Liver (tissue), 9 donors: Measurements from ENCODE around the gene CCDC158. TPM values are rescaled to one million over a fixed set of nuclear protein-coding genes. Genes with fewer than 3 reads are reported as not detected.

Experiments used
- DNase-seq: peaks from one replicate; pipeline ENCODE4 v3.0.0-alpha.2; 2017; ENCODE audit warnings: low spot score
- H3K27ac ChIP-seq, 2 donors: one replicate each; pipeline ENCODE4 v1.7.0; 2013; ENCODE audit warnings: inconsistent platforms in 2 of 2, low read length in 2 of 2, control low read depth in 1 of 2, low read depth in 1 of 2, mild to moderate bottlenecking in 1 of 2
- H3K27me3 ChIP-seq, 4 donors: one replicate each; pipeline versions ENCODE4 v1.6.1 to v1.7.0; 2013; ENCODE audit warnings: low read length in 3 of 4, inconsistent platforms in 1 of 4, mild to moderate bottlenecking in 1 of 4, moderate library complexity in 1 of 4; ENCODE audit not compliant: control insufficient read depth in 4 of 4, insufficient read depth in 4 of 4
- H3K36me3 ChIP-seq, 4 donors: one replicate each; pipeline versions ENCODE4 v1.6.1 to v1.7.0; 2013; ENCODE audit warnings: low read length in 3 of 4, mild to moderate bottlenecking in 3 of 4, low read depth in 1 of 4, moderate library complexity in 1 of 4; ENCODE audit not compliant: control insufficient read depth in 4 of 4, insufficient read depth in 3 of 4
- H3K4me1 ChIP-seq, 4 donors: one replicate each; pipeline versions ENCODE4 v1.6.1 to v1.7.0; 2013; ENCODE audit warnings: low read length in 3 of 4, mild to moderate bottlenecking in 3 of 4, moderate library complexity in 1 of 4; ENCODE audit not compliant: control insufficient read depth in 4 of 4, insufficient read depth in 4 of 4
- H3K4me3 ChIP-seq, 3 donors: one replicate each; pipeline versions ENCODE4 v1.6.1 to v1.7.0; 2013; ENCODE audit warnings: low read length in 3 of 3, control low read depth in 1 of 3, low read depth in 1 of 3, mild to moderate bottlenecking in 1 of 3
- H3K9ac ChIP-seq, 2 donors: one replicate each; pipeline ENCODE4 v1.7.0; 2013; ENCODE audit warnings: low read length in 2 of 2, mild to moderate bottlenecking in 2 of 2, moderate library complexity in 2 of 2, control low read depth in 1 of 2, low read depth in 1 of 2
- H3K9me3 ChIP-seq, 4 donors: one replicate each; pipeline versions ENCODE4 v1.6.1 to v1.7.0; 2013; ENCODE audit warnings: low read length in 3 of 4; ENCODE audit not compliant: control insufficient read depth in 4 of 4
- EGR1 ChIP-seq, 2 donors: IDR thresholded peaks; 2 replicates each; pipeline ENCODE4 v1.6.1; 2016 to 2018; ENCODE audit warnings: antibody characterized with exemption in 2 of 2, low read depth in 2 of 2
- FOXA1 ChIP-seq: IDR thresholded peaks from 2 replicates; pipeline ENCODE4 v1.6.1; 2016; ENCODE audit warnings: antibody characterized with exemption
- FOXA2 ChIP-seq: IDR thresholded peaks from 2 replicates; pipeline ENCODE4 v1.6.1; 2016; ENCODE audit warnings: antibody characterized with exemption
- GABPA ChIP-seq, 2 donors: IDR thresholded peaks in 1 of 2; conservative IDR thresholded peaks in 1 of 2; 2 replicates each; pipeline ENCODE4 v1.6.1; 2016; ENCODE audit warnings: antibody characterized with exemption in 2 of 2, mild to moderate bottlenecking in 1 of 2, moderate library complexity in 1 of 2
- HNF4A ChIP-seq, 2 donors: conservative IDR thresholded peaks; 2 replicates each; pipeline ENCODE4 v1.6.1; 2016; ENCODE audit warnings: antibody characterized with exemption in 2 of 2, mild to moderate bottlenecking in 2 of 2
- HNF4G ChIP-seq: IDR thresholded peaks from 2 replicates; pipeline ENCODE4 v1.6.1; 2016; ENCODE audit warnings: antibody characterized with exemption
- JUND ChIP-seq, 2 donors: IDR thresholded peaks; 2 replicates each; pipeline ENCODE4 v1.6.1; 2016; ENCODE audit warnings: antibody characterized with exemption in 2 of 2
- NR2F2 ChIP-seq: IDR thresholded peaks from 2 replicates; pipeline ENCODE4 v1.6.1; 2016; ENCODE audit warnings: antibody characterized with exemption
- RAD21 ChIP-seq, 2 donors: IDR thresholded peaks; 2 replicates each; pipeline ENCODE4 v1.6.1; 2016; ENCODE audit warnings: antibody characterized with exemption in 2 of 2, mild to moderate bottlenecking in 2 of 2
- SP1 ChIP-seq: IDR thresholded peaks from 2 replicates; pipeline ENCODE4 v1.6.1; 2018; ENCODE audit warnings: antibody characterized with exemption, mild to moderate bottlenecking
- TAF1 ChIP-seq: conservative IDR thresholded peaks from 2 replicates; pipeline ENCODE4 v1.6.1; 2016; ENCODE audit warnings: antibody characterized with exemption, mild to moderate bottlenecking
- YY1 ChIP-seq: IDR thresholded peaks from 2 replicates; pipeline ENCODE4 v1.6.1; 2016; ENCODE audit warnings: antibody characterized with exemption, mild to moderate bottlenecking
- WGBS: extraction: QIAGEN DNeasy Blood & Tissue Kit; methylation state at CpG from one replicate; pipeline ENCODE4 v1.1.7; 2013; 5-methylcytosine and 5-hydroxymethylcytosine counted together
- polyA plus RNA-seq, 2 donors: library from polyadenylated mRNA; stranded (reverse) in 1 of 2; unstranded in 1 of 2; fragments of 200-250 nt in 1 of 2; fragments of >200 nt in 1 of 2; fragmentation: Nextera tagmentation in 1 of 2; extraction: Ambion mirVana in 1 of 2; gene quantifications; one replicate each; pipeline versions ENCODE4 v1.2.1 to v1.2.3, GENCODE V29; 2013 to 2015
- total RNA-seq, 2 donors: library from RNA; depleted of rRNA; stranded (reverse); fragments of >200 nt; gene quantifications; one replicate each; pipeline ENCODE4 v1.2.3, GENCODE V29; 2014
- TF ChIP-seq, protein P1 (sequence below): IDR thresholded peaks from 2 replicates; pipeline ENCODE4 v1.6.1; 2016; ENCODE audit warnings: antibody characterized with exemption
- TF ChIP-seq, protein P2 (sequence below): IDR thresholded peaks from 2 replicates; pipeline ENCODE4 v1.6.1; 2016; ENCODE audit warnings: antibody characterized with exemption
- TF ChIP-seq, protein P3 (sequence below): IDR thresholded peaks from 2 replicates; pipeline ENCODE4 v1.6.1; 2016; ENCODE audit warnings: antibody characterized with exemption
- TF ChIP-seq, protein P4 (sequence below): fragments of 150-350 bp; IDR thresholded peaks from 2 replicates; pipeline ENCODE4 v1.5.1; 2017; ENCODE audit warnings: improper control_type of control experiment, low read depth, low read length; ENCODE audit not compliant: missing input control
- TF ChIP-seq, protein P5 (sequence below): IDR thresholded peaks from 2 replicates; pipeline ENCODE4 v1.6.1; 2016; ENCODE audit warnings: antibody characterized with exemption, mild to moderate bottlenecking
- donor health status: healthy.
- donor health status: healthy.
- donor health status: healthy.
- donor health status: healthy.
- donor health status: healthy.

The CCDC158 gene
- total and polyA plus RNA-seq, 4 donors: 0.28 to 4.0 (median 1.1) TPM

DNA sequence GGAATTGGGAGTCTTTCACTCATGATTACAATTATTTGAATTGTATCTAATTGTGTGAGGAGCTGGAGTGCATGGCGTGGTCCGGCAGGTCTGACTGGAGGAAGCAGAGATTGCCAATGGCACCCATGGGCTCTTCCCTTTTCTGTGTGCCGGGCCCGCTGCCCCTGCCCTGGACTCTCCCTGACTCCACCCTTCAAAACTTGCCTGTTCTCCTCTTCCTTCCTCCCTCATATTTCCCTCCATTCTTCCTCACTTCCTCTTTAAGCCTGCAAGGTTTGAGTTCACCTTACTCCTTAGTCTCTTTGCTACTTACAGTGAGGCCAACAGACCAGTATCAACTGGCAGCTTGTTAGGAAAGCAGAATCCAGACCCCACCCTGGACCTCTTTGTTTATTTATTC is 120.9 kb downstream of the CCDC158 start:
- no peaks in the 10 kb centered on the region for H3K36me3 ChIP-seq
- no peak for DNase-seq
- H3K9ac ChIP-seq: no peak overlapping the region
- no peaks in the 10 kb centered on the region for H3K9me3 ChIP-seq
- H3K27me3 ChIP-seq: no peaks in the 10 kb centered on the region
- TF ChIP-seq HNF4G (no peak), RAD21 (IDR thresholded peaks at IDR 0.05) (no peak), YY1 (no peak), SP1 (no peak), FOXA1 (no peak), EGR1 (IDR thresholded peaks at IDR 0.05; ENCODE audit: low read depth in 2 of 2) (no peak)
- TF ChIP-seq, protein P1, sequence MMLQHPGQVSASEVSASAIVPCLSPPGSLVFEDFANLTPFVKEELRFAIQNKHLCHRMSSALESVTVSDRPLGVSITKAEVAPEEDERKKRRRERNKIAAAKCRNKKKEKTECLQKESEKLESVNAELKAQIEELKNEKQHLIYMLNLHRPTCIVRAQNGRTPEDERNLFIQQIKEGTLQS: no peak
- TF ChIP-seq, protein P2, sequence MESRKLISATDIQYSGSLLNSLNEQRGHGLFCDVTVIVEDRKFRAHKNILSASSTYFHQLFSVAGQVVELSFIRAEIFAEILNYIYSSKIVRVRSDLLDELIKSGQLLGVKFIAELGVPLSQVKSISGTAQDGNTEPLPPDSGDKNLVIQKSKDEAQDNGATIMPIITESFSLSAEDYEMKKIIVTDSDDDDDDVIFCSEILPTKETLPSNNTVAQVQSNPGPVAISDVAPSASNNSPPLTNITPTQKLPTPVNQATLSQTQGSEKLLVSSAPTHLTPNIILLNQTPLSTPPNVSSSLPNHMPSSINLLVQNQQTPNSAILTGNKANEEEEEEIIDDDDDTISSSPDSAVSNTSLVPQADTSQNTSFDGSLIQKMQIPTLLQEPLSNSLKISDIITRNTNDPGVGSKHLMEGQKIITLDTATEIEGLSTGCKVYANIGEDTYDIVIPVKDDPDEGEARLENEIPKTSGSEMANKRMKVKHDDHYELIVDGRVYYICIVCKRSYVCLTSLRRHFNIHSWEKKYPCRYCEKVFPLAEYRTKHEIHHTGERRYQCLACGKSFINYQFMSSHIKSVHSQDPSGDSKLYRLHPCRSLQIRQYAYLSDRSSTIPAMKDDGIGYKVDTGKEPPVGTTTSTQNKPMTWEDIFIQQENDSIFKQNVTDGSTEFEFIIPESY: no peak
- TF ChIP-seq, protein P3, sequence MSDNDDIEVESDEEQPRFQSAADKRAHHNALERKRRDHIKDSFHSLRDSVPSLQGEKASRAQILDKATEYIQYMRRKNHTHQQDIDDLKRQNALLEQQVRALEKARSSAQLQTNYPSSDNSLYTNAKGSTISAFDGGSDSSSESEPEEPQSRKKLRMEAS: no peak
- H3K4me3 ChIP-seq: no peak overlapping the region
- 72% methylated on average over 4 of the region's 4 CpGs for WGBS
- no peak overlapping the region for H3K27ac ChIP-seq
- peaks cover 0 to 13% (median 11%) of the 10 kb centered on the region in 4 donors for H3K4me1 ChIP-seq

DNA sequence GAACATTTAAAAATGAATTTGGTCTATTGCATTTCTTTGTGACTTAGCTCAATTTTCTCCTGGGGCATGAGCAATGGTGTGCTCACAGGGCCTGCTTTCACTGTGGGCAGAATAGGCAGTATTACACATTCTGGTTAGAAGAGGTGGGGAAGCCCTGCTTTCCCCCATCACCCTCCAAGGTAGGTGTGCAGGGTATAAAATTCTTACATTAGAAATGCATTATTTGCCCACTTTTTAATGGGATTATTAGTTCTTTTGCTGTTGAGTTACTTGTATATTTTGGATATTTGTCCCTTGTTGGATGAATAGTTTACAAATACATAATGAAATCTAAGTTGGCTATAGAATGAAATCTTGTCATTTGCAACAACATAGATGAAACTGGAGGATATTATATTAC is 122.7 kb downstream of the CCDC158 start:
- peaks cover 0 to 3% (median 0%) of the 10 kb centered on the region in 4 donors for H3K36me3 ChIP-seq
- TF ChIP-seq, protein P4, sequence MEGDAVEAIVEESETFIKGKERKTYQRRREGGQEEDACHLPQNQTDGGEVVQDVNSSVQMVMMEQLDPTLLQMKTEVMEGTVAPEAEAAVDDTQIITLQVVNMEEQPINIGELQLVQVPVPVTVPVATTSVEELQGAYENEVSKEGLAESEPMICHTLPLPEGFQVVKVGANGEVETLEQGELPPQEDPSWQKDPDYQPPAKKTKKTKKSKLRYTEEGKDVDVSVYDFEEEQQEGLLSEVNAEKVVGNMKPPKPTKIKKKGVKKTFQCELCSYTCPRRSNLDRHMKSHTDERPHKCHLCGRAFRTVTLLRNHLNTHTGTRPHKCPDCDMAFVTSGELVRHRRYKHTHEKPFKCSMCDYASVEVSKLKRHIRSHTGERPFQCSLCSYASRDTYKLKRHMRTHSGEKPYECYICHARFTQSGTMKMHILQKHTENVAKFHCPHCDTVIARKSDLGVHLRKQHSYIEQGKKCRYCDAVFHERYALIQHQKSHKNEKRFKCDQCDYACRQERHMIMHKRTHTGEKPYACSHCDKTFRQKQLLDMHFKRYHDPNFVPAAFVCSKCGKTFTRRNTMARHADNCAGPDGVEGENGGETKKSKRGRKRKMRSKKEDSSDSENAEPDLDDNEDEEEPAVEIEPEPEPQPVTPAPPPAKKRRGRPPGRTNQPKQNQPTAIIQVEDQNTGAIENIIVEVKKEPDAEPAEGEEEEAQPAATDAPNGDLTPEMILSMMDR: no peak
- TF ChIP-seq, protein P2: no peak
- TF ChIP-seq TAF1: no peak
- TF ChIP-seq EGR1 (IDR thresholded peaks at IDR 0.05; ENCODE audit: low read depth in 2 of 2): no peak
- no peak for TF ChIP-seq HNF4G
- TF ChIP-seq SP1: no peak
- TF ChIP-seq YY1: no peak
- TF ChIP-seq GABPA (IDR thresholded peaks at IDR 0.05 in 1 of 2, conservative IDR thresholded peaks at IDR 0.05 in 1 of 2): no peak
- no peak for TF ChIP-seq RAD21 (IDR thresholded peaks at IDR 0.05)
- no peak for TF ChIP-seq FOXA2
- TF ChIP-seq, protein P1: no peak
- TF ChIP-seq, protein P5, sequence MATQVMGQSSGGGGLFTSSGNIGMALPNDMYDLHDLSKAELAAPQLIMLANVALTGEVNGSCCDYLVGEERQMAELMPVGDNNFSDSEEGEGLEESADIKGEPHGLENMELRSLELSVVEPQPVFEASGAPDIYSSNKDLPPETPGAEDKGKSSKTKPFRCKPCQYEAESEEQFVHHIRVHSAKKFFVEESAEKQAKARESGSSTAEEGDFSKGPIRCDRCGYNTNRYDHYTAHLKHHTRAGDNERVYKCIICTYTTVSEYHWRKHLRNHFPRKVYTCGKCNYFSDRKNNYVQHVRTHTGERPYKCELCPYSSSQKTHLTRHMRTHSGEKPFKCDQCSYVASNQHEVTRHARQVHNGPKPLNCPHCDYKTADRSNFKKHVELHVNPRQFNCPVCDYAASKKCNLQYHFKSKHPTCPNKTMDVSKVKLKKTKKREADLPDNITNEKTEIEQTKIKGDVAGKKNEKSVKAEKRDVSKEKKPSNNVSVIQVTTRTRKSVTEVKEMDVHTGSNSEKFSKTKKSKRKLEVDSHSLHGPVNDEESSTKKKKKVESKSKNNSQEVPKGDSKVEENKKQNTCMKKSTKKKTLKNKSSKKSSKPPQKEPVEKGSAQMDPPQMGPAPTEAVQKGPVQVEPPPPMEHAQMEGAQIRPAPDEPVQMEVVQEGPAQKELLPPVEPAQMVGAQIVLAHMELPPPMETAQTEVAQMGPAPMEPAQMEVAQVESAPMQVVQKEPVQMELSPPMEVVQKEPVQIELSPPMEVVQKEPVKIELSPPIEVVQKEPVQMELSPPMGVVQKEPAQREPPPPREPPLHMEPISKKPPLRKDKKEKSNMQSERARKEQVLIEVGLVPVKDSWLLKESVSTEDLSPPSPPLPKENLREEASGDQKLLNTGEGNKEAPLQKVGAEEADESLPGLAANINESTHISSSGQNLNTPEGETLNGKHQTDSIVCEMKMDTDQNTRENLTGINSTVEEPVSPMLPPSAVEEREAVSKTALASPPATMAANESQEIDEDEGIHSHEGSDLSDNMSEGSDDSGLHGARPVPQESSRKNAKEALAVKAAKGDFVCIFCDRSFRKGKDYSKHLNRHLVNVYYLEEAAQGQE: no peak
- TF ChIP-seq FOXA1: no peak
- no peak for TF ChIP-seq JUND (IDR thresholded peaks at IDR 0.05)
- TF ChIP-seq NR2F2: no peak
- TF ChIP-seq HNF4A (conservative IDR thresholded peaks at IDR 0.05): no peak
- H3K27me3 ChIP-seq: no peaks in the 10 kb centered on the region
- H3K9me3 ChIP-seq: no peaks in the 10 kb centered on the region
- no peak overlapping the region for H3K27ac ChIP-seq
- no peak overlapping the region for H3K9ac ChIP-seq
- no peak for DNase-seq
- peaks cover 3 to 14% (median 8%) of the 10 kb centered on the region in 4 donors for H3K4me1 ChIP-seq
- H3K4me3 ChIP-seq: no peak overlapping the region
